Prostate gland (tissue), 2 donors: ENCODE results near the gene ADAP1. TPM values are rescaled to one million over a fixed set of nuclear protein-coding genes. Genes with fewer than 3 reads are reported as not detected.
A peak's percentile ranks its signal among the peaks of the same experiment; 100 is the strongest.

Experiments
- DNase-seq: peaks from one replicate; pipeline ENCODE4 v3.0.0-alpha.2; 2019; ENCODE audit warnings: low spot score
- H3K27ac ChIP-seq, 2 donors: fragments of 200-600 bp; sonication (generic); 2 replicates each; pipeline ENCODE4 v1.5.1; 2017 to 2019
- H3K27me3 ChIP-seq: fragments of 200-600 bp; sonication (generic); replicated peaks from 2 replicates; pipeline ENCODE4 v1.5.1; 2019; ENCODE audit not compliant: insufficient read depth
- H3K36me3 ChIP-seq, 2 donors: fragments of 200-600 bp; sonication (generic); 1 replicate in 1 of 2; 2 replicates in 1 of 2; pipeline versions ENCODE4 v1.5.1 to v1.8.1; 2017 to 2019
- H3K4me1 ChIP-seq: fragments of 200-600 bp; sonication (generic); replicated peaks from 2 replicates; pipeline ENCODE4 v1.5.1; 2019
- H3K4me3 ChIP-seq, 2 donors: fragments of 200-600 bp; sonication (generic); 2 replicates each; pipeline ENCODE4 v1.5.1; 2017 to 2019
- H3K9me3 ChIP-seq: fragments of 200-600 bp; sonication (generic); 2 replicates; pipeline ENCODE4 v1.5.1; 2017
- POLR2A ChIP-seq: fragments of 450-650 bp; IDR thresholded peaks from one replicate; pipeline ENCODE4 v1.6.1; 2016; ENCODE audit warnings: antibody characterized with exemption, mild to moderate bottlenecking
- POLR2AphosphoS5 ChIP-seq: sonication (generic); formaldehyde crosslinking; IDR thresholded peaks from one replicate; pipeline ENCODE4 v1.6.1; 2017; ENCODE audit warnings: antibody characterized with exemption
- WGBS: methylation state at CpG from one replicate; pipeline ENCODE4 v1.1.5; 2018; 5-methylcytosine and 5-hydroxymethylcytosine counted together
- intact Hi-C: fragments of 100-400 bp; cut with DNase I; formaldehyde crosslinking; loops from one replicate; pipeline ENCODE4 v1.14.2; 2022
- total RNA-seq, 2 donors: library from RNA; depleted of rRNA; stranded (reverse); fragments of >200 nt; gene quantifications; one replicate each; pipeline ENCODE4 v1.1.0, GENCODE V29; 2016
- TF ChIP-seq, protein P1 (sequence below), 4 experiments: fragments of 200-600 bp in 2 of 4; fragments of 450-650 bp in 2 of 4; sonication (generic) in 2 of 4; IDR thresholded peaks; 1 replicate in 3 of 4; 2 replicates in 1 of 4; pipeline ENCODE4 v1.5.1; 2016 to 2019; ENCODE audit warnings: antibody characterized with exemption in 4 of 4, mild to moderate bottlenecking in 2 of 4, moderate library complexity in 2 of 4

ADAP1 gene
- total RNA-seq, 2 donors from 2014 or later, result 5.9 to 8.3 TPM

DNA sequence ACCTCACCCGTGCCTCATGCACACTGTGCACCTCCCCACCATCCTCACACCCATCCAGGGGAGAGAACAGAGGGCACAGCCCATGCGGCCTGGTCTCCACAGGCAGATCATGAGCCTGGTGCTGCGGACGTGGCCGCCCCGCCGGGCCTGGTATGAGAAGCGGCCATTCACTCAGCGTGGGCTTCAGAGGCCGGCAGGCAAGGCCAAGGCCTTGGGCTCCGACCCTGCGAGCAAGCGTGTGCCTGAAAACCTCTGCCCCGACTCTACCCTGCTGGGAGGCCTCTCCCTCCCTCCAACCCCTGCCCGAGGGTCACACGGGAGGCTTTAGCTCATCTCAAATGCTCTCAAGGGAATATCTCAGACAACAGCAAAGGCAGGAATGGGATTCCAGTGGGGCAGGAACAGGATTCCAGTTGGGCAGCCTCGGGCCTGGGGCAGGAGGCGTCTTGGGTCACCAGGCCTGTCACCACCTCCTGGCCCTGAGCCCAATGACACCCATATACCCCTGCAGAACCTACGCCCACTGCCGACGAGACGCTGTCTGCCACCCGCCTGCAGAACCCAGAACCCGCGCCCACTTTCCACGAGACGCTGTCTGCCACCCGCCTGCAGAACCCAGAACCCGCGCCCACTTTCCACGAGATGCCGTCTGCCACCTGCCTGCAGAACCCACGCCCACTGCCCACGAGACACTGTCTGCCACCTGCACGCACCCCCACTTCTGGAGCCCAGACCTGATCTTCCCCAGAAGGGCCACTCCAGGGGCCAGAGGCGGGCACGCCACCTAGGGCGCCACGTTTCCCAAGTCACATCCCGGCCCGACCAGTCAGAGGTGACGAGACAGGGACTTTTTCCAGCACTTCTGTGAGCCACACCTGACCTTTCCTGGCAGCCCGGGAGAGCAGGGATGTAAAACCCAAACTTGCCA is 38.9 kb downstream of the ADAP1 start:
- intact Hi-C loops, result no loop called here
- Histone ChIP-seq H3K9me3 (no peaks in the 10 kb centered on the region), H3K4me1 (no peaks in the 10 kb centered on the region), H3K27ac (no peak overlapping the region), H3K27me3 (no peaks in the 10 kb centered on the region), H3K36me3 (no peaks in the 10 kb centered on the region), H3K4me3 (no peak overlapping the region)
- WGBS, result 89% methylated on average over 42 of the region's 43 CpGs
- TF ChIP-seq POLR2A (no peak), POLR2AphosphoS5 (no peak)
- TF ChIP-seq, protein P1, sequence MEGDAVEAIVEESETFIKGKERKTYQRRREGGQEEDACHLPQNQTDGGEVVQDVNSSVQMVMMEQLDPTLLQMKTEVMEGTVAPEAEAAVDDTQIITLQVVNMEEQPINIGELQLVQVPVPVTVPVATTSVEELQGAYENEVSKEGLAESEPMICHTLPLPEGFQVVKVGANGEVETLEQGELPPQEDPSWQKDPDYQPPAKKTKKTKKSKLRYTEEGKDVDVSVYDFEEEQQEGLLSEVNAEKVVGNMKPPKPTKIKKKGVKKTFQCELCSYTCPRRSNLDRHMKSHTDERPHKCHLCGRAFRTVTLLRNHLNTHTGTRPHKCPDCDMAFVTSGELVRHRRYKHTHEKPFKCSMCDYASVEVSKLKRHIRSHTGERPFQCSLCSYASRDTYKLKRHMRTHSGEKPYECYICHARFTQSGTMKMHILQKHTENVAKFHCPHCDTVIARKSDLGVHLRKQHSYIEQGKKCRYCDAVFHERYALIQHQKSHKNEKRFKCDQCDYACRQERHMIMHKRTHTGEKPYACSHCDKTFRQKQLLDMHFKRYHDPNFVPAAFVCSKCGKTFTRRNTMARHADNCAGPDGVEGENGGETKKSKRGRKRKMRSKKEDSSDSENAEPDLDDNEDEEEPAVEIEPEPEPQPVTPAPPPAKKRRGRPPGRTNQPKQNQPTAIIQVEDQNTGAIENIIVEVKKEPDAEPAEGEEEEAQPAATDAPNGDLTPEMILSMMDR (IDR thresholded peaks at IDR 0.05), result no peak
- DNase-seq, result no peak

DNA sequence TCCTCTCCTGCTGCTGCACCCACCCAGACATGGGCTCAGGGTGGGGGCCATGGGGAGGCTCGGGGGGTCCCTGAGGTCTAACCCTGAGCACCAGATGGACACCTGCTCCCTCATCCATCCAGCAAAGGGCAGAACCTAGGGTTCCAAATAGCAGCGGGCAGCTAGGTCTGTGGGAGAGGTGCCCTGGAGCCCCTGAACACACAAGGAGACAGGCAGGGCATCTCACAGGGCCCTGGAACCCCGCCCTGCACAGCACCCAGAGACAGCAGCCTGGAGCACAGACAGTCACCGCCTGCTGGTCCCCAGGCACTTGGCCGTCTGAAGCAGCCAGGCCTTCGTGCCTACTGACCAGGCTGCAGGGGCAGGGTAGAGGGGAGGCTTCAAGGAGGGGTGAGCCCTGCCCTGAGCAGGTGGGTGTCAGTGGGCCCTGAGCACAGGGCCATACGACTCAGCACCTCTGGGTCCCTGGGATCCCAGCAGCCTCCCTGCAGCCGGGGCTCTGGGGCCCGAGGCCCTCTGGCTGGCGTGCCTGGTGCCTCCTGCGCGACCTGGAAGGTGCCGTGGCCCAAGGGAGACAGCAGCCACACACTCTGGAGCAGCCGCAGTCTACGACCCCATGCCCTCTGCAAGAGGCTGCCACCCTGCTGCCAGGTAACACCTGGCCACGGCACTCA is 39.8 kb downstream of the ADAP1 start:
- intact Hi-C loops, result no loop called here
- no peak overlapping the region for H3K27ac ChIP-seq
- no peaks in the 10 kb centered on the region for H3K27me3 ChIP-seq
- no peaks in the 10 kb centered on the region for H3K9me3 ChIP-seq
- no peak overlapping the region for H3K4me3 ChIP-seq
- no peak for DNase-seq
- no peaks in the 10 kb centered on the region for H3K4me1 ChIP-seq
- 81% methylated on average over 13 of the region's 16 CpGs for WGBS
- H3K36me3 ChIP-seq, result no peaks in the 10 kb centered on the region
- TF ChIP-seq POLR2A (no peak), POLR2AphosphoS5 (no peak)
- TF ChIP-seq, protein P1 (IDR thresholded peaks at IDR 0.05), result no peak

DNA sequence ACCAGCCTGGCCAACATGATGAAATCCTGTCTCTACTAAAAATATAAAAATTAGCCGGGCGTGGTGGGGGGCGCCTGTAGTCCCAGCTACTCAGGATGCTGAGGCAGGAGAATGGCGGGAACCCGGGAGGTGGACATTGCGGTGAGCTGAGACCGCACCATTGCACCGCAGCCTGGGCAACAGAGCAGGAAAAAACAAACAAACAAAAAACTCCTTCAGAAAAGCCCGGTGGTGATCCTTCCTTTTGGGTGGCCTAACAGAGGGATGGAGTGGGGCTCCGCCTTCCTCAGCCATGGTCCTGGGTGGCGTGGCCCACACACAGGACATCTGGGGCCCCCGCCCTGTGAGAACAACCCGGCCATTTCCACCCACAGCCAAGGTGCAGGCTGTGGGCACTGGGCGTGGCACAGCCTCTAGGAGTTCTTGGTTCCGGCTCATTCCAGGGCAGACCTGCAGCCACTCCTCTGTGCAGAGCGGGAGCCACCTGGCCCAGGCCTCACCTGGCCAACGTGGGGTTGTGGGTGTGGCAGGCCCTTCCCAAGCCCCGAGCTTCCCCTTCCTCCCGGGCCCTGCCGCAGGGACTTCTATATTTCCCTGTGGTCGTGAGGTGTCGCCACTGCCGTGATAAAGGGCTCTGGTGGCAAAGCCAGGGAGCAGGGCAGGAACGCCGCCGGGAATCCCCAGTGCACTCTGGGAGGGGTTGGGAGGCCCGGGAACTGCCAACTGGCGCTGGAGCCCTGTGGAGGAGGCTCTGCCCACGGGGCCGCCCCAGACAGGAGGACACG is 40.6 kb downstream of the ADAP1 start:
- no peaks in the 10 kb centered on the region for H3K27me3 ChIP-seq
- no peaks in the 10 kb centered on the region for H3K36me3 ChIP-seq
- TF ChIP-seq POLR2AphosphoS5, result peak; percentile 32
- TF ChIP-seq, protein P1 (IDR thresholded peaks at IDR 0.05), result peak in 2 of 4 experiments; percentile 24 to 40
- no peak for TF ChIP-seq POLR2A
- no peak overlapping the region for H3K4me3 ChIP-seq
- H3K4me1 ChIP-seq, result no peaks in the 10 kb centered on the region
- H3K27ac ChIP-seq, result peak overlapping the region in 1 of 2 donors; percentile 8
- intact Hi-C loops, result no loop called here
- no peaks in the 10 kb centered on the region for H3K9me3 ChIP-seq
- WGBS, result 63% methylated on average over 28 of the region's 31 CpGs
- peak; percentile 45 for DNase-seq

DNA sequence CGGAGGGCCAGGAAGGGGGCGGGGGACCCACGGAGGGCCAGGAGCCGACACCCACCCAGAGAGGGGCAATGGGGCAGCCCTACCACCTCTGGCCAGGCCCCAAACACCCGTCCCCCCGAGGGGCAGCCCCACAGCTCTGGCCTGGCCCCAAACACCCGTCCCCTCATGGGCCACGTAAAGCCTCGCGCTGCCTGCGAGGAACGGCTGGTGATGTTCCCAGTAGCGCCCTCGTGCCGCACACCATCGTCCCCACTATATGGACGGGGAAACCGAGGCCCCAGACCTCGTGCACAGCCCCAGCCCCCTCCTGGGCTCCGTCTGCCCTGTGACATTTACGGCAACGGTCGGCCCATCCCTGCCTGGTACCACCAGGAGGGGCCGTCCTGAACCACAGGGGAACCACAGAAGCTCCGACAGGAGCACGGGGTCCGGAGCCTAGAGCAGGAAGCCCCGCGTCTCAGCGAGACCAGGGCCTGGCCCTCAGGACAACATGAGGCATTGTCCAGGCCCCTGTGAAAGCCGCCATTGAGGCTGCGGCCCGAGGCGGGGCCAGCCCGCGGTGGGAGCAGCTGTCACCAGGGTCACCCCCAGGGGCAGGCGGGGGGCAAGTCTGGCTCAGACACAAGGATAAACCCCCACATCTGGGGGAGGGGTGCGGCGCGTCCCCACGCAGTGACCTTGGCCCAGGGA is 42.5 kb downstream of the ADAP1 start:
- no peak overlapping the region for H3K4me3 ChIP-seq
- no peaks in the 10 kb centered on the region for H3K9me3 ChIP-seq
- DNase-seq, result no peak
- H3K27me3 ChIP-seq, result no peaks in the 10 kb centered on the region
- intact Hi-C loops, result no loop called here
- H3K36me3 ChIP-seq, result no peaks in the 10 kb centered on the region
- no peaks in the 10 kb centered on the region for H3K4me1 ChIP-seq
- H3K27ac ChIP-seq, result no peak overlapping the region
- 92% methylated on average over 39 of the region's 41 CpGs for WGBS
- TF ChIP-seq, protein P1 (IDR thresholded peaks at IDR 0.05), result no peak
- TF ChIP-seq POLR2AphosphoS5 (no peak), POLR2A (no peak)
